Stimulated activated CD4-positive, alpha-beta T cell treated with anti-CD3 and anti-CD28 coated beads, Interleukin-1b, Interleukin-23, amount 100 ng/mL, for 4 hours (primary cell): Measurements from ENCODE around the gene CIRBP.
"Not testable (repeated sequence)": the region's sequence is repeated elsewhere in the genome, so short reads cannot be mapped to it uniquely, and the experiment has no call there.

Source experiments
- DNase-seq, 2 donors: peaks; one replicate each; pipeline ENCODE4 v3.0.0-alpha.2; 2020; ENCODE audit warnings: low read depth in 2 of 2

CIRBP gene

GRCh38 chr19:1309977-1310852 lies 41.1 kb downstream of the CIRBP start:
- DNase-seq: no peak

- DNase-seq: no peak
Measured at GRCh38 chr19:1310853-1311180, 41.7 kb downstream of the CIRBP start.

GRCh38 chr19:1311543-1312091 lies 42.5 kb downstream of the CIRBP start:
- DNase-seq: no peak

GRCh38 chr19:1312767-1313694 lies 43.9 kb downstream of the CIRBP start:
- DNase-seq: no peak

GRCh38 chr19:1313695-1314613 lies 44.8 kb downstream of the CIRBP start:
- no peak for DNase-seq

- peak in 1 of 2 donors; percentile 29 for DNase-seq
Measured at GRCh38 chr19:1315470-1316166, 46.5 kb downstream of the CIRBP start.

GRCh38 chr19:1316466-1316865 lies 47.3 kb downstream of the CIRBP start:
- DNase-seq: no peak

GRCh38 chr19:1317274-1318003 lies 48.3 kb downstream of the CIRBP start:
- DNase-seq: no peak

GRCh38 chr19:1318678-1319471 lies 49.7 kb downstream of the CIRBP start:
- no peak for DNase-seq

GRCh38 chr19:1320282-1320650 lies 51.1 kb downstream of the CIRBP start:
- DNase-seq: not testable (repeated sequence)

- DNase-seq: no peak
Measured at GRCh38 chr19:1321539-1321938, 52.4 kb downstream of the CIRBP start.

GRCh38 chr19:1322198-1322981 lies 53.3 kb downstream of the CIRBP start:
- no peak for DNase-seq

GRCh38 chr19:1324249-1324805 lies 55.2 kb downstream of the CIRBP start:
- DNase-seq: no peak
